ENCODE results near the gene SLC15A2.

SLC15A2 gene, protein sequence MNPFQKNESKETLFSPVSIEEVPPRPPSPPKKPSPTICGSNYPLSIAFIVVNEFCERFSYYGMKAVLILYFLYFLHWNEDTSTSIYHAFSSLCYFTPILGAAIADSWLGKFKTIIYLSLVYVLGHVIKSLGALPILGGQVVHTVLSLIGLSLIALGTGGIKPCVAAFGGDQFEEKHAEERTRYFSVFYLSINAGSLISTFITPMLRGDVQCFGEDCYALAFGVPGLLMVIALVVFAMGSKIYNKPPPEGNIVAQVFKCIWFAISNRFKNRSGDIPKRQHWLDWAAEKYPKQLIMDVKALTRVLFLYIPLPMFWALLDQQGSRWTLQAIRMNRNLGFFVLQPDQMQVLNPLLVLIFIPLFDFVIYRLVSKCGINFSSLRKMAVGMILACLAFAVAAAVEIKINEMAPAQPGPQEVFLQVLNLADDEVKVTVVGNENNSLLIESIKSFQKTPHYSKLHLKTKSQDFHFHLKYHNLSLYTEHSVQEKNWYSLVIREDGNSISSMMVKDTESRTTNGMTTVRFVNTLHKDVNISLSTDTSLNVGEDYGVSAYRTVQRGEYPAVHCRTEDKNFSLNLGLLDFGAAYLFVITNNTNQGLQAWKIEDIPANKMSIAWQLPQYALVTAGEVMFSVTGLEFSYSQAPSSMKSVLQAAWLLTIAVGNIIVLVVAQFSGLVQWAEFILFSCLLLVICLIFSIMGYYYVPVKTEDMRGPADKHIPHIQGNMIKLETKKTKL

DNA sequence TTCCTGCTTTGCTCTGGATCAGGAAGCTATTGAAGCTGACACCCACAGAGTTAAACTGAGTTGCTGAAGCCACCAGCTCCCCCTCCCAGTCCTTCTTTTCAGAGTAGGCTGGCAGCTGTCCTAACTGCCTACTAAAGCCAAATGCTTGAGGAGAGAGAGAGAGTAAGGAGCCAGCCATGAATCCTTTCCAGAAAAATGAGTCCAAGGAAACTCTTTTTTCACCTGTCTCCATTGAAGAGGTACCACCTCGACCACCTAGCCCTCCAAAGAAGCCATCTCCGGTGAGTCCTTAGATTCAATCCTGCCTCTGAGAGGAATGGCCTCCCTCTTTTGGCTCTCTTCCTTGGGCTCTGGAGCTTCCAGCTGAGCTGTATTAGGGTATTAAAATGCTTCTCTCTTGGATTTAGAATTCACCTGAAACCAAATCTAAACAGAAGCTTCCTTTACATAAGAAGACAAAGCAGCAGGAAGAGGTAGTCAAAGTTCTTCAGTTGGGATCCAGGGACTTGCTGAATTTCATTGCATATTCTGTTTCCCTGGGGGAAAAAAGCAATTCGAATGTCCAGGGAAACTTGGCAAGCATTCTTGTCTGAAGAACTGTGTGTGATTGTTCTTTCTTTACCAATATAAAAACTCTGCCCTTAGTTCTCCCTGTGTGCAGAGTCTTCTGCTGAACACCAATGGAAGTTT, at the start of gene SLC15A2:
Gene SLC15A2 (plus strand): TSS at position 101 of the 690 bp plus-strand sequence. CDS start 76 bp downstream, at position 177.
- Histone ChIP-seq H3K4me2 (ENCODE audit: low read length) (no peak within 1 kb of the TSS), H3K27ac (ENCODE audit: low read depth, low read length, poor library complexity, severe bottlenecking) (no peak within 1 kb of the TSS), H2AFZ (ENCODE audit: low read length) (no peak within 1 kb of the TSS), H3K36me3 (ENCODE audit: insufficient read depth, low read length) (peaks cover 6% of the 10 kb centered on the region; the same call in 1 of the 2 replicates), H3K27me3 (ENCODE audit: insufficient read depth, low read length) (no peaks in the 10 kb centered on the region), H3K9me3 (ENCODE audit: low read length) (no peaks in the 10 kb centered on the region), H3F3A (ENCODE audit: insufficient read depth, low read length) (no peaks in the 10 kb centered on the region), H3K9ac (ENCODE audit: low read length) (no peak within 1 kb of the TSS), H3K4me1 (ENCODE audit: insufficient read depth, low read length, severe bottlenecking) (no peaks in the 10 kb centered on the region), H3K4me3 (ENCODE audit: low read depth, low read length, poor library complexity, severe bottlenecking) (no peak within 1 kb of the TSS), H3K9me2 (ENCODE audit: low read depth, low read length) (no peaks in the 10 kb centered on the region), H3K79me2 (ENCODE audit: insufficient read depth, low read length) (no peaks in the 10 kb centered on the region), H4K20me1 (ENCODE audit: insufficient read depth, low read length) (no peaks in the 10 kb centered on the region)
- TF ChIP-seq, protein P1, sequence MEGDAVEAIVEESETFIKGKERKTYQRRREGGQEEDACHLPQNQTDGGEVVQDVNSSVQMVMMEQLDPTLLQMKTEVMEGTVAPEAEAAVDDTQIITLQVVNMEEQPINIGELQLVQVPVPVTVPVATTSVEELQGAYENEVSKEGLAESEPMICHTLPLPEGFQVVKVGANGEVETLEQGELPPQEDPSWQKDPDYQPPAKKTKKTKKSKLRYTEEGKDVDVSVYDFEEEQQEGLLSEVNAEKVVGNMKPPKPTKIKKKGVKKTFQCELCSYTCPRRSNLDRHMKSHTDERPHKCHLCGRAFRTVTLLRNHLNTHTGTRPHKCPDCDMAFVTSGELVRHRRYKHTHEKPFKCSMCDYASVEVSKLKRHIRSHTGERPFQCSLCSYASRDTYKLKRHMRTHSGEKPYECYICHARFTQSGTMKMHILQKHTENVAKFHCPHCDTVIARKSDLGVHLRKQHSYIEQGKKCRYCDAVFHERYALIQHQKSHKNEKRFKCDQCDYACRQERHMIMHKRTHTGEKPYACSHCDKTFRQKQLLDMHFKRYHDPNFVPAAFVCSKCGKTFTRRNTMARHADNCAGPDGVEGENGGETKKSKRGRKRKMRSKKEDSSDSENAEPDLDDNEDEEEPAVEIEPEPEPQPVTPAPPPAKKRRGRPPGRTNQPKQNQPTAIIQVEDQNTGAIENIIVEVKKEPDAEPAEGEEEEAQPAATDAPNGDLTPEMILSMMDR (IDR thresholded peaks at IDR 0.05; ENCODE audit: low read length): no peak
- TF ChIP-seq EZH2 (IDR thresholded peaks at IDR 0.05; ENCODE audit: borderline replicate concordance, low read length): no peak

DNA sequence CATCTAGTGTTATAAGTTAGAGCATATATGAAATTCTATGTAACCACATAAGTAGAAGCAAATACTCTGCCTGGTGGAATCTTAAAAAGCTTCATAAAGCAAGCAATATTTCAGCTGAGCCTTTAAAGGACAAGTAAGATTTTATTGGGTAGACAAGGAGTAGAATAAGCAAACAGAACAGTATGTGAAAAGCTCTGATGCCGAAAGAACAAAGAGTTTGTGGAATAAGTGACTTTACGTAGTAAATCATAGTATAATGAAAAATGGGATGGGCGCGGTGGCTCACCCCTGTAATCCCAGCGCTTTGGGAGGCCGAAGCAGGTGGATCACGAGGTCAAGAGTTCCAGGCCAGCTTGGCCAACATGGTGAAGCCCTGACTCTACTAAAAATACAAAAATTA, 49.3 kb upstream of the SLC15A2 start:
- H3K9me2 ChIP-seq (ENCODE audit: low read depth, low read length): no peaks in the 10 kb centered on the region
- H3K4me1 ChIP-seq (ENCODE audit: insufficient read depth, low read length, severe bottlenecking): no peaks in the 10 kb centered on the region
- H3K9me3 ChIP-seq (ENCODE audit: low read length): no peaks in the 10 kb centered on the region
- no peaks in the 10 kb centered on the region for H3F3A ChIP-seq (ENCODE audit: insufficient read depth, low read length)
- peaks cover 41% of the 10 kb centered on the region; the same call in 1 of the 2 replicates for H3K36me3 ChIP-seq (ENCODE audit: insufficient read depth, low read length)
- peaks cover 25% of the 10 kb centered on the region for H3K79me2 ChIP-seq (ENCODE audit: insufficient read depth, low read length)
- H3K27me3 ChIP-seq (ENCODE audit: insufficient read depth, low read length): no peaks in the 10 kb centered on the region
- no peak overlapping the region for H3K4me3 ChIP-seq (ENCODE audit: low read depth, low read length, poor library complexity, severe bottlenecking)
- no peak overlapping the region for H3K27ac ChIP-seq (ENCODE audit: low read depth, low read length, poor library complexity, severe bottlenecking)
- H3K9ac ChIP-seq (ENCODE audit: low read length): no peak overlapping the region
- no peaks in the 10 kb centered on the region for H4K20me1 ChIP-seq (ENCODE audit: insufficient read depth, low read length)
- H3K4me2 ChIP-seq (ENCODE audit: low read length): no peak overlapping the region
- no peak for TF ChIP-seq EZH2 (IDR thresholded peaks at IDR 0.05; ENCODE audit: borderline replicate concordance, low read length)
- TF ChIP-seq, protein P1 (IDR thresholded peaks at IDR 0.05; ENCODE audit: low read length): no peak
- H2AFZ ChIP-seq (ENCODE audit: low read length): no peak overlapping the region

DNA sequence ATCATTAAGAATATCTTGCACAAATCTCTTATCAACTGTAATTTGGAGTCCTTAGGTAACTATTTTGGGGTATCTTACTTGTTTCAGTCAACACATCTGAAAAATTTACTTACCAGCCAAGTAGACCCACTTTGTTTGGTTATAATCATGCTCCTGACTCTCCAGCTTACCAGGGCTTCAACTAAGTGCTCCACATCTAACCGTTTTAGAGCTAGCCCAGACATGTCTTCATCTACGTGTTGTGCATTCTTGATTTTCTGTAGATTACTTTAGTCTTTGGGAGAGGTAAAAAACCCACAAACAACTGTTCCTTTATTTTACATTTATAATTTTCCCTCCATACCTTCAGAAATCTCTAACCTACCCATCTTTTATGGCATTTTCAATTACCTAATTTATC, 41.9 kb upstream of the SLC15A2 start:
- H3K79me2 ChIP-seq (ENCODE audit: insufficient read depth, low read length): peaks cover 15% of the 10 kb centered on the region
- H3K4me2 ChIP-seq (ENCODE audit: low read length): no peak overlapping the region
- no peaks in the 10 kb centered on the region for H3K9me3 ChIP-seq (ENCODE audit: low read length)

More for the DNA sequence above, 41.9 kb upstream of the SLC15A2 start:
- Histone ChIP-seq H2AFZ (ENCODE audit: low read length) (no peak overlapping the region), H3F3A (ENCODE audit: insufficient read depth, low read length) (no peaks in the 10 kb centered on the region), H3K9ac (ENCODE audit: low read length) (no peak overlapping the region), H3K4me1 (ENCODE audit: insufficient read depth, low read length, severe bottlenecking) (no peaks in the 10 kb centered on the region), H3K27ac (ENCODE audit: low read depth, low read length, poor library complexity, severe bottlenecking) (peak overlapping the region; percentile 38), H3K36me3 (ENCODE audit: insufficient read depth, low read length) (peaks cover 30% of the 10 kb centered on the region), H4K20me1 (ENCODE audit: insufficient read depth, low read length) (no peaks in the 10 kb centered on the region), H3K4me3 (ENCODE audit: low read depth, low read length, poor library complexity, severe bottlenecking) (no peak overlapping the region), H3K9me2 (ENCODE audit: low read depth, low read length) (no peaks in the 10 kb centered on the region), H3K27me3 (ENCODE audit: insufficient read depth, low read length) (no peaks in the 10 kb centered on the region)
- TF ChIP-seq, protein P1 (IDR thresholded peaks at IDR 0.05; ENCODE audit: low read length): peak; percentile 4; the same call in 1 of the 2 replicates
- no peak for TF ChIP-seq EZH2 (IDR thresholded peaks at IDR 0.05; ENCODE audit: borderline replicate concordance, low read length)

Measured in OCI-LY1 (cell line).